K562 (cell line): ENCODE measurements around the gene ITGA7. TPM values are rescaled to one million over a fixed set of nuclear protein-coding genes. Genes with fewer than 3 reads are reported as not detected.

Experiments
- ATAC-seq: fragments of 200-7000 bp; cut with Tn5 transposase; 3 replicates; pipeline ENCODE4 v1.9.1; 2020; ENCODE audit warnings: moderate library complexity
- BruUV-seq: library from RNA; stranded (reverse); fragments of 400-500 nt; replicated peaks from 2 replicates; lab custom pipeline; 2021; lab: Mats Ljungman, UMichigan
- CTCF ChIA-PET: fragments of 300-600 bp; formaldehyde crosslinking; extraction: SDS; loops from one replicate; lab custom pipeline; 2021; ENCODE audit warnings: low intra/inter-chr PET ratio; lab: Yijun Ruan, JAX
- POLR2A ChIA-PET: fragments of 300-600, 350-650 bp; sonication (Branson Sonifier 250); formaldehyde crosslinking; extraction: SDS; loops from one replicate; lab custom pipeline; 2021; ENCODE audit warnings: antibody characterized with exemption, inconsistent platforms; lab: Yijun Ruan, JAX
- DNase-seq, 4 experiments: peaks; one replicate each; pipeline versions ENCODE4 v3.0.0 to v3.0.0-alpha.2; 2011 to 2018; ENCODE audit warnings: low spot score in 3 of 4, mixed read lengths in 3 of 4; ENCODE audit errors: extremely low read depth in 1 of 4
- FAIRE-seq: peaks from 2 replicates; lab custom pipeline; 2011; peaks lifted over from hg19 to GRCh38; lab: Jason Lieb, UNC
- H2AFZ ChIP-seq: 2 replicates; pipeline ENCODE4 v1.6.0; 2011; ENCODE audit warnings: low read depth, low read length, control low read depth, inconsistent platforms
- H3K27ac ChIP-seq: fragments of 200-600 bp; 3 replicates; pipeline ENCODE4 v1.8.0; 2011; ENCODE audit warnings: low read depth, mild to moderate bottlenecking, control low read depth, inconsistent platforms, low read length, moderate library complexity, mixed read lengths; ENCODE audit errors: extremely low read depth
- H3K27me3 ChIP-seq, 2 experiments: fragments of 300-600 bp in 1 of 2; 2 replicates in 1 of 2; 3 replicates in 1 of 2; pipeline versions ENCODE4 v1.6.0 to v1.8.0; 2011; ENCODE audit warnings: inconsistent platforms in 2 of 2, low read length in 2 of 2, mild to moderate bottlenecking in 1 of 2, mixed read lengths in 1 of 2, moderate library complexity in 1 of 2; ENCODE audit not compliant: control insufficient read depth in 2 of 2, insufficient read depth in 2 of 2
- H3K36me3 ChIP-seq: fragments of 300-600 bp; 3 replicates; pipeline ENCODE4 v1.8.0; 2011; ENCODE audit warnings: mild to moderate bottlenecking, low read length, inconsistent platforms; ENCODE audit not compliant: control insufficient read depth, insufficient read depth
- H3K4me1 ChIP-seq, 2 experiments: fragments of 200-600 bp in 1 of 2; replicated peaks in 1 of 2; 2 replicates in 1 of 2; 3 replicates in 1 of 2; pipeline versions ENCODE4 v1.5.1 to v1.8.0; 2011; ENCODE audit warnings: inconsistent platforms in 2 of 2, low read length in 2 of 2, mild to moderate bottlenecking in 1 of 2, mixed read lengths in 1 of 2, moderate library complexity in 1 of 2; ENCODE audit not compliant: control insufficient read depth in 2 of 2, insufficient read depth in 2 of 2
- H3K4me2 ChIP-seq: 2 replicates; pipeline ENCODE4 v1.6.1; 2011; ENCODE audit warnings: low read length, control low read depth, inconsistent platforms, mixed read lengths; ENCODE audit not compliant: insufficient read depth
- H3K4me3 ChIP-seq: fragments of 200-600 bp; sonication (generic), shearing (Covaris generic); 2 replicates; pipeline ENCODE4 v1.5.1; 2016; ENCODE audit warnings: control low read depth, inconsistent platforms
- H3K79me2 ChIP-seq: fragments of 200-600 bp; 3 replicates; pipeline ENCODE4 v1.8.0; 2011; ENCODE audit warnings: low read length, inconsistent platforms; ENCODE audit not compliant: control insufficient read depth, insufficient read depth
- H3K9ac ChIP-seq, 2 experiments: 2 replicates each; pipeline versions ENCODE4 v1.6.0 to v1.6.1; 2011; ENCODE audit warnings: low read depth in 2 of 2, low read length in 2 of 2, control low read depth in 1 of 2, inconsistent platforms in 1 of 2, mild to moderate bottlenecking in 1 of 2, mixed read lengths in 1 of 2; ENCODE audit not compliant: insufficient read depth in 1 of 2
- H3K9me1 ChIP-seq: one replicate; pipeline ENCODE4 v1.6.0; 2011; ENCODE audit warnings: inconsistent platforms, mild to moderate bottlenecking, low read length, moderate library complexity; ENCODE audit not compliant: control insufficient read depth, insufficient read depth
- H3K9me3 ChIP-seq: replicated peaks from 2 replicates; pipeline ENCODE4 v1.5.1; 2011; ENCODE audit warnings: low read depth, low read length, inconsistent platforms; ENCODE audit not compliant: control insufficient read depth, insufficient read depth
- H4K20me1 ChIP-seq: replicated peaks from 2 replicates; pipeline ENCODE4 v1.6.1; 2011; ENCODE audit warnings: low read length, inconsistent platforms, mixed read lengths; ENCODE audit not compliant: control insufficient read depth, insufficient read depth
- HDAC6 ChIP-seq: IDR thresholded peaks from 2 replicates; pipeline ENCODE4 v1.6.1; 2012; ENCODE audit warnings: low read depth, mild to moderate bottlenecking, control low read depth, inconsistent platforms, low read length, moderate library complexity
- NCOA2 ChIP-seq, 2 experiments: fragments of 450-650 bp; IDR thresholded peaks; 2 replicates each; pipeline ENCODE4 v1.6.1; 2018; ENCODE audit warnings: mild to moderate bottlenecking in 2 of 2, moderate library complexity in 1 of 2; ENCODE audit not compliant: partially characterized antibody in 2 of 2
- PHB2 ChIP-seq: fragments of 450-650 bp; IDR thresholded peaks from 2 replicates; pipeline ENCODE4 v1.6.1; 2017; ENCODE audit warnings: low read depth
- SREBF1 ChIP-seq: fragments of 150-350 bp; IDR thresholded peaks from 2 replicates; pipeline ENCODE4 v1.6.1; 2014; ENCODE audit warnings: antibody characterized with exemption, low read depth, low read length, borderline replicate concordance
- SRSF7 ChIP-seq: fragments of 200-400 bp; formaldehyde crosslinking; optimal IDR thresholded peaks from 2 replicates; pipeline ENCODE3; 2017; ENCODE audit warnings: mild to moderate bottlenecking, low read depth, low read length
- ZNF174 ChIP-seq: fragments of 250-450 bp; sonication (Bioruptor Pico); IDR thresholded peaks from 2 replicates; pipeline ENCODE4 v1.4.0; 2020; ENCODE audit warnings: mild to moderate bottlenecking
- ZNF239 ChIP-seq: fragments of 250-450 bp; sonication (Bioruptor Pico); IDR thresholded peaks from 2 replicates; pipeline ENCODE4 v1.4.0; 2020; ENCODE audit warnings: mild to moderate bottlenecking
- ZNF263 ChIP-seq: sonication (generic); formaldehyde crosslinking; IDR thresholded peaks from 2 replicates; pipeline ENCODE4 v1.8.0; 2022; ENCODE audit warnings: mild to moderate bottlenecking, missing genetic modification reagents, borderline replicate concordance
- ZNF316 ChIP-seq: fragments of 450-650 bp; IDR thresholded peaks from 2 replicates; pipeline ENCODE4 v1.6.1; 2016
- ZNF695 ChIP-seq: fragments of 450-650 bp; formaldehyde crosslinking; IDR thresholded peaks from 2 replicates; pipeline ENCODE4 v1.4.0; 2020; ENCODE audit warnings: mild to moderate bottlenecking, moderate library complexity
- WGBS: fragments of 100-300 bp; shearing (Covaris generic); methylation state at CpG from one replicate; pipeline ENCODE4 v1.1.6; 2016; ENCODE audit warnings: low coverage, mixed read lengths; ENCODE audit not compliant: insufficient coverage; ENCODE audit errors: missing lambda C conversion rate; 5-methylcytosine and 5-hydroxymethylcytosine counted together
- in situ Hi-C: fragments of 300-500 bp; cut with MboI; formaldehyde crosslinking; loops from 4 replicates; pipeline ENCODE4 v1.15.0; 2018; ENCODE audit warnings: inconsistent platforms, mixed read lengths
- intact Hi-C: fragments of 100-400 bp; cut with micrococcal nuclease; formaldehyde crosslinking; loops from 2 replicates; pipeline ENCODE4 v1.14.2; 2022
- polyA plus RNA-seq, 8 experiments: library from polyadenylated mRNA; depleted of rRNA in 4 of 8; stranded (reverse) in 5 of 8; unstranded in 3 of 8; fragments of >200 nt; fragmentation: Nextera tagmentation in 2 of 8; fragmentation: Illumina TruSeq in 1 of 8; extraction: Ambion mirVana in 2 of 8; extraction: Trizol in 1 of 8; gene quantifications; 2 replicates each; pipeline versions ENCODE4 v1.2.1 to v1.2.3, GENCODE V29; 2011 to 2014; ENCODE audit warnings: inconsistent platforms in 1 of 8, missing spikeins in 1 of 8
- total RNA-seq, 7 experiments: library from RNA; depleted of rRNA in 6 of 7; stranded (reverse); fragments of >200 nt in 6 of 7; fragmentation: Illumina TruSeq in 2 of 7; extraction: Trizol in 2 of 7; gene quantifications; 2 replicates each; pipeline versions ENCODE4 v1.2.1 to v1.2.3, GENCODE V29; 2011 to 2021; ENCODE audit warnings: low replicate concordance in 1 of 7
- TF ChIP-seq, protein P1 (sequence below): fragments of 450-650 bp; IDR thresholded peaks from 2 replicates; pipeline ENCODE4 v1.6.1; 2016; ENCODE audit warnings: borderline replicate concordance
- TF ChIP-seq, protein P2 (sequence below), 2 experiments: fragments of 200-800 bp in 1 of 2; sonication (Bioruptor generic) in 1 of 2; sonication (generic) in 1 of 2; formaldehyde crosslinking in 1 of 2; IDR thresholded peaks in 1 of 2; conservative IDR thresholded peaks in 1 of 2; 2 replicates each; pipeline versions ENCODE4 v1.5.0 to v1.6.1; 2016 to 2020; ENCODE audit warnings: missing compliant biosample characterization in 1 of 2, missing genetic modification characterization in 1 of 2, missing genetic modification reagents in 1 of 2
- TF ChIP-seq, protein P3 (sequence below): sonication (generic); formaldehyde crosslinking; IDR thresholded peaks from 2 replicates; pipeline ENCODE4 v1.8.1; 2023; ENCODE audit warnings: mild to moderate bottlenecking, missing genetic modification reagents
- TF ChIP-seq, protein P4 (sequence below): sonication (generic); formaldehyde crosslinking; IDR thresholded peaks from 2 replicates; pipeline ENCODE4 v1.8.1; 2022; ENCODE audit warnings: missing genetic modification reagents
- TF ChIP-seq, protein P5 (sequence below): fragments of 450-650 bp; IDR thresholded peaks from 2 replicates; pipeline ENCODE4 v1.6.1; 2016; ENCODE audit warnings: low read depth, mild to moderate bottlenecking, moderate library complexity

The ITGA7 gene
- total and polyA plus RNA-seq, 9 of the 15 experiments (the other 6 are each of a cell fraction or from before 2014, with no cell fraction given), result 0.11 to 2.3 (median 0.56) TPM; not detected in 1

DNA sequence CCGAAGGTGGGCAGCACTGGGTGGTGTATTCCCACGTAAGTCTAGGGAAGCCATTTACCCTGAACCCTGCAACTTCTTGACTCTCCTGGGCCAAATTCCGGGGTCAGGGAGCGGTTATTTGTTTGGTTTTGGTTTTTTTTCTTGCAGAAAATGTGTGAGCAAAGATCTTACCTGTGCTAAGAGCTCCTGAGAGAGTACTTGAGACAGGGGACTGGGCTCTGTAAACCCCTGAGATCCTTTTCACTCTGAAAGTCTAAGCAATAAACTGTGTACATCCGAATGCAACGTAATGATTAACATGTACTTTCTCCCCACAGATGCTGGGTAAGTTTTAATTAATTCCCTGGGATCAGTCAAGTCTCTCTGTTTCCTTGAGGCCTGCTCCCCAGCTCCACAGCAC lies 49.5 kb downstream of the ITGA7 start:
- 20% methylated on average over 6 of the region's 6 CpGs for WGBS
- intact Hi-C loops, result no loop called here
- no peaks in the 10 kb centered on the region for H4K20me1 ChIP-seq
- ATAC-seq (no peak), FAIRE-seq (no peak), DNase-seq (no peak)
- H3K4me2 ChIP-seq, result no peak overlapping the region
- no TSS peak for BruUV-seq
- no peak overlapping the region for H3K4me3 ChIP-seq
- no peaks in the 10 kb centered on the region for H3K9me1 ChIP-seq
- no peaks in the 10 kb centered on the region for H3K79me2 ChIP-seq
- in situ Hi-C loops, result no loop called here
- ChIA-PET POLR2A (interaction anchor here (0.5 to 2.6 kb wide), 2 partner anchors 12 to 126 kb away, joined by 3 to 10 read pairs; no protein-coding TSS in a partner anchor), CTCF (no interaction called here)
- no peak overlapping the region for H3K27ac ChIP-seq
- H3K27me3 ChIP-seq, result peaks cover 0 to 2% of the 10 kb centered on the region in 2 experiments; a peak in 1 of 5 replicates
- no peaks in the 10 kb centered on the region for H3K36me3 ChIP-seq
- peaks cover 0 to 11% of the 10 kb centered on the region in 2 experiments; a peak in 3 of 5 replicates for H3K4me1 ChIP-seq
- H3K9me3 ChIP-seq, result peaks cover 2% of the 10 kb centered on the region
- no peak overlapping the region for H3K9ac ChIP-seq
- H2AFZ ChIP-seq, result no peak overlapping the region
- TF ChIP-seq, protein P1, sequence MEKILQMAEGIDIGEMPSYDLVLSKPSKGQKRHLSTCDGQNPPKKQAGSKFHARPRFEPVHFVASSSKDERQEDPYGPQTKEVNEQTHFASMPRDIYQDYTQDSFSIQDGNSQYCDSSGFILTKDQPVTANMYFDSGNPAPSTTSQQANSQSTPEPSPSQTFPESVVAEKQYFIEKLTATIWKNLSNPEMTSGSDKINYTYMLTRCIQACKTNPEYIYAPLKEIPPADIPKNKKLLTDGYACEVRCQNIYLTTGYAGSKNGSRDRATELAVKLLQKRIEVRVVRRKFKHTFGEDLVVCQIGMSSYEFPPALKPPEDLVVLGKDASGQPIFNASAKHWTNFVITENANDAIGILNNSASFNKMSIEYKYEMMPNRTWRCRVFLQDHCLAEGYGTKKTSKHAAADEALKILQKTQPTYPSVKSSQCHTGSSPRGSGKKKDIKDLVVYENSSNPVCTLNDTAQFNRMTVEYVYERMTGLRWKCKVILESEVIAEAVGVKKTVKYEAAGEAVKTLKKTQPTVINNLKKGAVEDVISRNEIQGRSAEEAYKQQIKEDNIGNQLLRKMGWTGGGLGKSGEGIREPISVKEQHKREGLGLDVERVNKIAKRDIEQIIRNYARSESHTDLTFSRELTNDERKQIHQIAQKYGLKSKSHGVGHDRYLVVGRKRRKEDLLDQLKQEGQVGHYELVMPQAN, result no peak
- no peak for TF ChIP-seq SREBF1
- no peak for TF ChIP-seq PHB2
- no peak for TF ChIP-seq ZNF316
- TF ChIP-seq ZNF239 (CRISPR knock-in tag), result no peak
- TF ChIP-seq ZNF263, result no peak
- TF ChIP-seq NCOA2 (IDR thresholded peaks at IDR 0.05; ENCODE audit: partially characterized antibody in 2 of 2), result no peak
- TF ChIP-seq, protein P2, sequence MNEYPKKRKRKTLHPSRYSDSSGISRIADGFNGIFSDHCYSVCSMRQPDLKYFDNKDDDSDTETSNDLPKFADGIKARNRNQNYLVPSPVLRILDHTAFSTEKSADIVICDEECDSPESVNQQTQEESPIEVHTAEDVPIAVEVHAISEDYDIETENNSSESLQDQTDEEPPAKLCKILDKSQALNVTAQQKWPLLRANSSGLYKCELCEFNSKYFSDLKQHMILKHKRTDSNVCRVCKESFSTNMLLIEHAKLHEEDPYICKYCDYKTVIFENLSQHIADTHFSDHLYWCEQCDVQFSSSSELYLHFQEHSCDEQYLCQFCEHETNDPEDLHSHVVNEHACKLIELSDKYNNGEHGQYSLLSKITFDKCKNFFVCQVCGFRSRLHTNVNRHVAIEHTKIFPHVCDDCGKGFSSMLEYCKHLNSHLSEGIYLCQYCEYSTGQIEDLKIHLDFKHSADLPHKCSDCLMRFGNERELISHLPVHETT (CRISPR knock-in tag; conservative IDR thresholded peaks at IDR 0.05 in 1 of 2, IDR thresholded peaks at IDR 0.05 in 1 of 2), result no peak
- no peak for TF ChIP-seq ZNF174
- no peak for TF ChIP-seq HDAC6
- TF ChIP-seq, protein P3, sequence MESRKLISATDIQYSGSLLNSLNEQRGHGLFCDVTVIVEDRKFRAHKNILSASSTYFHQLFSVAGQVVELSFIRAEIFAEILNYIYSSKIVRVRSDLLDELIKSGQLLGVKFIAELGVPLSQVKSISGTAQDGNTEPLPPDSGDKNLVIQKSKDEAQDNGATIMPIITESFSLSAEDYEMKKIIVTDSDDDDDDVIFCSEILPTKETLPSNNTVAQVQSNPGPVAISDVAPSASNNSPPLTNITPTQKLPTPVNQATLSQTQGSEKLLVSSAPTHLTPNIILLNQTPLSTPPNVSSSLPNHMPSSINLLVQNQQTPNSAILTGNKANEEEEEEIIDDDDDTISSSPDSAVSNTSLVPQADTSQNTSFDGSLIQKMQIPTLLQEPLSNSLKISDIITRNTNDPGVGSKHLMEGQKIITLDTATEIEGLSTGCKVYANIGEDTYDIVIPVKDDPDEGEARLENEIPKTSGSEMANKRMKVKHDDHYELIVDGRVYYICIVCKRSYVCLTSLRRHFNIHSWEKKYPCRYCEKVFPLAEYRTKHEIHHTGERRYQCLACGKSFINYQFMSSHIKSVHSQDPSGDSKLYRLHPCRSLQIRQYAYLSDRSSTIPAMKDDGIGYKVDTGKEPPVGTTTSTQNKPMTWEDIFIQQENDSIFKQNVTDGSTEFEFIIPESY (CRISPR knock-in tag), result no peak
- no peak for TF ChIP-seq SRSF7
- no peak for TF ChIP-seq ZNF695 (CRISPR knock-in tag)
- TF ChIP-seq, protein P4, sequence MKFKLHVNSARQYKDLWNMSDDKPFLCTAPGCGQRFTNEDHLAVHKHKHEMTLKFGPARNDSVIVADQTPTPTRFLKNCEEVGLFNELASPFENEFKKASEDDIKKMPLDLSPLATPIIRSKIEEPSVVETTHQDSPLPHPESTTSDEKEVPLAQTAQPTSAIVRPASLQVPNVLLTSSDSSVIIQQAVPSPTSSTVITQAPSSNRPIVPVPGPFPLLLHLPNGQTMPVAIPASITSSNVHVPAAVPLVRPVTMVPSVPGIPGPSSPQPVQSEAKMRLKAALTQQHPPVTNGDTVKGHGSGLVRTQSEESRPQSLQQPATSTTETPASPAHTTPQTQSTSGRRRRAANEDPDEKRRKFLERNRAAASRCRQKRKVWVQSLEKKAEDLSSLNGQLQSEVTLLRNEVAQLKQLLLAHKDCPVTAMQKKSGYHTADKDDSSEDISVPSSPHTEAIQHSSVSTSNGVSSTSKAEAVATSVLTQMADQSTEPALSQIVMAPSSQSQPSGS (CRISPR knock-in tag), result no peak
- TF ChIP-seq, protein P5, sequence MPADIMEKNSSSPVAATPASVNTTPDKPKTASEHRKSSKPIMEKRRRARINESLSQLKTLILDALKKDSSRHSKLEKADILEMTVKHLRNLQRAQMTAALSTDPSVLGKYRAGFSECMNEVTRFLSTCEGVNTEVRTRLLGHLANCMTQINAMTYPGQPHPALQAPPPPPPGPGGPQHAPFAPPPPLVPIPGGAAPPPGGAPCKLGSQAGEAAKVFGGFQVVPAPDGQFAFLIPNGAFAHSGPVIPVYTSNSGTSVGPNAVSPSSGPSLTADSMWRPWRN, result no peak
